Measurements from ENCODE around the gene JARID2.

- TF ChIP-seq CTCF (IDR thresholded peaks at IDR 0.05; ENCODE audit: low read length): no peak
- no peak for TF ChIP-seq EZH2 (IDR thresholded peaks at IDR 0.05; ENCODE audit: borderline replicate concordance, low read length)
These were observed 155.9 kb downstream of the JARID2 start for GRCh38 chr6:15401769-15402250.

All from OCI-LY1 (cell line).